Activated T-helper 9 cell treated with anti-CD3 and anti-CD28 coated beads, Interleukin-2, amount 50 U/mL, for 16 hours (primary cell): Measurements from ENCODE around the gene HTR3A.
"Not testable (repeated sequence)": the region's sequence is repeated elsewhere in the genome, so short reads cannot be mapped to it uniquely, and the experiment has no call there.

Experiments used
- DNase-seq: peaks from one replicate; pipeline ENCODE4 v3.0.0-alpha.2; 2020; ENCODE audit warnings: low read depth

HTR3A gene

DNA sequence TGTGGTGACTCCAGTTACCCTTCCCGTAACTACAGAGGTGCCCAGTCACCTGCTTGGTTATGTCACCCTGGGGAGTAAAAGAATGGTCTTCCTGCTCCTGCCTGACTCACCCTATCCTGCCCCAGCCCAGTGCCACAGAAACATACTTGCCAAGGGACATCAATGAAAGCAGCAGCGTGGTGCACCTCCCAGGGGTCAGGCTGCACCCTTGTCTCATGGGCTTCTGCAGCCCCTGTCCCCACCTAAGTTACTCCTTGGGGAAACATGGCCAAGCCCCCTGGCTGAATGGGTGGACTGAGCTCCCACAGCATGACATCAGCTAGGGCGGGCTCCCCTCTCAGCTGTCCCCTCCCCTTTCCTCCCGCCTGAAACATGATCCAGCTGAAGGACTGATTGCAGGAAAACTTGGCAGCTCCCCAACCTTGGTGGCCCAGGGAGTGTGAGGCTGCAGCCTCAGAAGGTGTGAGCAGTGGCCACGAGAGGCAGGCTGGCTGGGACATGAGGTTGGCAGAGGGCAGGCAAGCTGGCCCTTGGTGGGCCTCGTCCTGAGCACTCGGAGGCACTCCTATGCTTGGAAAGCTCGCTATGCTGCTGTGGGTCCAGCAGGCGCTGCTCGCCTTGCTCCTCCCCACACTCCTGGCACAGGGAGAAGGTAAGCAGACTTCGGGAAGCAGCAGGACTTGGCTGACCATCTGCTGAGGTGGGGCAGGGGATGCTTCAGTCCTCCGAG, at the start of gene HTR3A:
HTR3A (plus strand) TSS at position 368 of the 730 bp plus-strand sequence; CDS start at position 586, 218 bp downstream.
- DNase-seq = no peak

DNA sequence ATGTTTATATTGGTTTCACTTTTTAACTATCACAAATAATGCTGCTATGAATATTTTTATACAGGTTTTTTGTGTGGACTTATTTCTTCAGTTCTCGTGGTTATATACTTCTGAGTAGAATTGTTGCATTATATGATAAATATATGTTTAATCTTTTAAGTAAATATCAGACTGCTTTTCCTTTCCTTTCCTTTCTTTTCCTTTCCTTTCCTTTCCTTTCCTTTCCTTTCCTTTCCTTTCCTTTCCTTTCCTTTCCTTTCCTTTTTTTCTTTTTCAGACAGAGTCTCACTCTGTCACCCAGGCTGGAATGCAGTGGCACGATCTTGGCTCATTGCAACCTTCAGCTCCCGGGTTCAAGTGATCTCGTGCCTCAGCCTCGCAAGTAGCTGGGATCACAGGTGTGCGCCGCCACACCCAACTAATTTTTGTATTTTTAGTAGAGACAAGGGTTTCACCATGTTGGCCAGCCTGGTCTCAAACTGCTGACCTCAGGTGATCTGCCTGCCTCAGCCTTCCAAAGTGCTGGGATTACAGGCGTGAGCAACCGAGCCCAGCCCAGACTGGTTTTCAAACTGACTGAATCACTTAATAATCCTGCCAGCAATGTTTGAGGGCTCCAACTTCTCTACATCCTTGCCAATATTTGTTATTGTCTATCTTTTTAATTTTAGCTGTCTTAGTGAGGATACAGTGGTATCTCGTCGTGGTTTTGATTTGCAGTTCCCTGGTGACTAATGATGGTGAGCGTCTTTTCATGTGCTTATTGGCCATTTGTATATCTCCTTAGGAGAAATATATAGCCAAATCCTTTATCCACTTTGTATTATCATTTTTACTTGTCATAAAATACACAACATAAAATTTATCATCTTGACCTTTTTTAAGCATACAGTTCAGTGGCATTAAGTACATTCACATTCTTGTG, 48.4 kb upstream of the HTR3A start:
- no peak for DNase-seq

DNA sequence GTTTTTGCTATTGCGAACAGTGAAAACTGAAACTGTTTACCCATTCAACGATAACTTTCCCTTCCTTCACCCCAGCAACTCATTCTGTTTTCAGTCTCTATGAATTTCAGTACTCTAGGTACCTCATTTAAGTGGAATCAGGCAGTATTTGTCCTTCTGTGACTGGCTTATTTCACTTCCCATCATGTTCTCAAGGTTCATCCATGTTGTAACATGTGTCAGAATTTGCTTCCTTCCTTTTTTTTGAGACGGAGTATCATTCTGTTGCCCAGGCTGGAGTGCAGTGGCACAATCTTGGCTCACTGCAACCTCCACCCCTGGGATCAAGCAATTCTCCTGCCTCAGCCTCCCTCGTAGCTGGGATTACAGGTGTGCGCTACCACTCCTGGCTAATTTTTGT, 46.6 kb upstream of the HTR3A start:
- no peak for DNase-seq

DNA sequence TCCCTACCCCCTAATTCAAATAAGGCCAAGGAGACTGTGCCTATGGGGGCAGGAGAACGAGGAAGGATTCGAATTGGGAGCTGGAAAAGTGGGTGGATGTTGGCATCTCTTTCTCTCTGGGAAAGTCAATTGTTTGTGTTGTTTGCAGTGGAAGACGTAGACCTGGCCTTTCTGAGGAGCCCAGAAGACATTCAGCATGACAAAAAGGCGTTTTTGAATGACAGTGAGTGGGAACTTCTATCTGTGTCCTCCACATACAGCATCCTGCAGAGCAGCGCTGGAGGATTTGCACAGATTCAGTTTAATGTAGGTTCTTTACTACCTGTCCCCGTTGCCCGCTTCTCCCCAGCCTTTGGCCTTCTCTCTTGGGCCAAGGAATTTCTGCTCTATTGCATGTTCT, 42.1 kb upstream of the HTR3A start:
- no peak for DNase-seq

DNA sequence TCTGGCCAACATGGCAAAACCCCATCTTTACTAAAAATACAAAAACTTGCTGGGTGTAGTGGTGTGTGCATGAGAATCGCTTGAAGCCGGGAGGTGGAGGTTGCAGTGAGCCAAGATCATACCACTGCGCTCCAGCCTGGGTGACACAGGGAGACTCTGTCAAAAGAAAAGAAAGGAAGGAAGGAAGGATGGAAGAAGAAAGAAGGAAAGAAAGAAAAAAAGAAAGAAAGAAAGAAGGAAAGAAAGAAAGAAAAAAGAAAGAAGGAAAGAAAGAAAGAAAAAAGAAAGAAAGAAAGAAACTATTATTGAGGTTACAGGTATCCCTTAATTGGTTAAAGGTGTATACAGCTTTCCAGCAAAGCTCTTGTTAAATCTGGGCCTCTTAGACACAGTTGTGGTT, 40.7 kb upstream of the HTR3A start:
- not testable (repeated sequence) for DNase-seq

DNA sequence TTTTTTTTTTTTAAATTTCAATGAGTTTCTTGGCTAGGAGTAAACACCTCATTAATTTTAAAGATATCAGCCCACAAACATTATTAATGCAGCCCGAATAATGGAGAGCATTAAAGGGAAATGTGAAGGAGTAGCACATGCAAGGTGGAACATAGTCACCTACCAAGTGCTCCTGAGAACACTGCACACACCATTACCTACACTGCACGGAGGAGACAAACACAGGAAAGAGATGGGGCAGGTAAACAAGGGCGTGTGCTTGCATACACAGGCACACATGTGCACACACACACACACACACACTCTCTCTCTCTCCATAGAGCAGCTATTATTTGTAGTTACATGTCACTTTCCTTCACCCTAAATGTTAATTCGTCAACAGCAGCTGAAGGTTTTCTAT, 40.1 kb upstream of the HTR3A start:
- DNase-seq = no peak

DNA sequence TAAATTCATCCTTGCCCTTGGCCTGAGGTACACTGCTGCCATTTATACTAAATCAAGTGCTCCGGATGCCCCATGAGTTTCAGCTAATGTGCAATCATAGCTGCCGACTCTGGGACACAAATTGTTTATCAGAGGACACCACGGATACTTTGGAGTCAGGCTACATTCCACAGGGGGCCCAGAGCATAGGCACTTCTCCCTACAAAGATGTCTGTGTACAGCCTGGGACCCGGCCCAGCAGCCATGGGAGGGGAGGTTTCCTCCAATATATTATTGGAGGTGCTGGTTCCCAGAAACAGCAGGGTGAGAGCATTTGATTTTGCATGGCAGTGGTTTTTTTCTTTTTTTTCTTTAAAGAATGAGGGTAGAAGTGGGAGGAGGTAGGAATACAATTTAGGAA, 39.0 kb upstream of the HTR3A start:
- DNase-seq = no peak

DNA sequence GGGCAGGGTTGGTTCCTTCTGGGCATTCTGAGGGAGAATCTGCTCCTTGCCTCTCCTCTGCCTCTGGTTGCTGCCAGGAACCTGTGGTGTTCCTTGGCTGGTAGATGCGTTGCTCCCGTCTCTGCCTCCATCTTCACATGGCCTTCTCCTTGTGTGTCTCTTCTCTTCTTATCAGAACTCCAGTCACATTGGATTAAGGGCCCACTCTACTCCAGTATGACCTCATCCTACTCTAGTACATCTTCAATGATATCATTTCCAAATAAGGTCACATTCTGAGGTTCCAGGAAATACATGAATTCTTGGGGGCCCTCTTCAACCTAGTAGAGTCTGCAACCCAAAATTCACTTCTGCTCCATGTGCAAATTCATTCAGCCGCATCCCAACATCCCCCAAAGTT, 37.0 kb upstream of the HTR3A start:
- DNase-seq = no peak

DNA sequence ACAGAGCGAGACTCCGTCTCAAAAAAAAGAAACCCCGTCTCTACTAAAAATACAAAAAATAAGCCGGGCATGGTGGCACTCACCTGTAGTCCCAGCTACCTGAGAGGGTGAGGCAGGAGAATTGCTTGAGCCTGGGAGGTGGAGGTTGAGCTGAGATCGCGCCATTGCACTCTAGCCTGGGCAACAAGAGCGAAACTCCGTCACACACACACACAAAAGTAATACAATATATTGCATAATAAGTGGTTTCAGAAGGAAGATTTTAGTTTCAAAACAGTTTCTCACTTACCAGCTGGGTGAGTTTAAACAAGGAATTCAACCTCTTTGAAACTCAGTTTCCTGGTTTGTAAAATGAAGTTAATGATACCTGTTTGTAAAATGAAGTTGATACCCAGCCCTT, 32.7 kb upstream of the HTR3A start:
- no peak for DNase-seq

DNA sequence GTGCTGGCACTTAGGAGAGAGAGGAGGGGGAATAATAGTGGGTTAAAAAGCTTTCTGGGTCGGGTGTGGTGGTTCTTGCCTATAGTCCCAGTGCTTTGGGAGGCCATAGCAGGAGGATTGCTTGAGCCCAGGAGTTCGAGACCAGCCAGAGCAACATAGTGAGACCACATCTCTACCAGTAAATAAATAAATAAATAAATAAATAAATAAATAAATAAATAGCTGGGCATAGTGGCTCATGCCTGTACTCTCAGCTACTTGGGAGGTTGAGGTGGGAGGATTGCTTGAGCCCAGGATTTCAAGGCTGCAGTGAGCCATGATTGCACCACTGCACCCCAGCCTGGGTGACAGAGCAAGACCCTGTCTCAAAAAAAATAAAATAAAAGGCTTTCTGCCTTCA, 28.7 kb upstream of the HTR3A start:
- not testable (repeated sequence) for DNase-seq

DNA sequence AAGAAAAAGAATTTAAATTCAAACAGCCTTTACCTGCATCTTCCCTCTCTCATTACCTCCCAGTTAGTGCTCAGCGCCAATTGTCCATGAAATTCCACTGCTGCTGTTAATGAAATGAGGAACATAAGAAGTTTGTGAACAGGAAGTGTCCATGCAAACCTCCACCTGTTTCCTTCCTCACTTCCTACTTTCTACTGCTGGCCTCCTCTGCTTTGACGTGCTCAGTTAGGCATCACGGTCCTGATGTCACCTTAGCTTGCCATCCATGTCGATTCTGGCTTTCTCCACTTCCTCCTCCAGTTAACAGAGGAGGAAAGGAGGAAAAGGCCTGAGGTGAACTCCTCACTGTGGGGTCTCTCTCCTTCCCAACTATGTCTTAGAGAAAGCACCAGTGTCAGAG, 26.9 kb upstream of the HTR3A start:
- DNase-seq = no peak

DNA sequence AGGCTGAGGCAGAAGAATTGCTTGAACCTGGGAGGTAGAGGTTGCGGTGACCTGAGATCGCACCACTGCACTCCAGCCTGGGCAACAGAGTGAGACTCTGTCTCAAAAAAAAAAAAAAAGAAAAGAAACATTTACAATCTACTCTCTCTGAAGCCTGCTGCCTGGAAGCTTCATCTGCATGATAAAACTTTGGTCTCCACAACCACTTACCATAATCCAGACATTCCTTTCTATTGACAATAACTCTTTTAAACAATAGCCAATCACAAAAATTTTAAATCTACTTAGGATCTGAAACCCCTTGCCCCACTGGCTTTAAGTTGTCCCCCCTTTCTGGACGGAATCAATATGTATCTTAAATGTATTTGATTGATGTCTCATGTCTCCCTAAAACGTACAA, 25.0 kb upstream of the HTR3A start:
- no peak for DNase-seq

DNA sequence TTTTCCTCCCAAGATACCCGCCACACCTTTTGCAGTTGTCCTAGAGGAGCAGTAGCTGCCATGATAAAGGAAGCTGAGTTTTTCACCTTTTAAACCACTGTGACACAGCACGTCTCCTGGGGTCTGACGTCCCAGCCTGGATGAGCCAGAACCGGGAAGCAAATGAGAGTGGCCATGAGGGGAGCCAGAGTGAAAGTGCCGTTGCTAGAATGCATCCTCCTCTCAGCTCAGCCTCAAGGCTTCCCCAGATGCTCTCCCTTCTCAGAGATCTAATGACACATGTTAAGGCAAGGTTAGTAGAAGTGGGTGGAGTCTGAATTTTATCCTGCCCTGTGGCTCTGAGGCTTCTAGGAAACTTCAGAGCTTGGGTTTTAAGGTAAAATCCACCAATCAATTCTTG, 23.4 kb upstream of the HTR3A start:
- no peak for DNase-seq

DNA sequence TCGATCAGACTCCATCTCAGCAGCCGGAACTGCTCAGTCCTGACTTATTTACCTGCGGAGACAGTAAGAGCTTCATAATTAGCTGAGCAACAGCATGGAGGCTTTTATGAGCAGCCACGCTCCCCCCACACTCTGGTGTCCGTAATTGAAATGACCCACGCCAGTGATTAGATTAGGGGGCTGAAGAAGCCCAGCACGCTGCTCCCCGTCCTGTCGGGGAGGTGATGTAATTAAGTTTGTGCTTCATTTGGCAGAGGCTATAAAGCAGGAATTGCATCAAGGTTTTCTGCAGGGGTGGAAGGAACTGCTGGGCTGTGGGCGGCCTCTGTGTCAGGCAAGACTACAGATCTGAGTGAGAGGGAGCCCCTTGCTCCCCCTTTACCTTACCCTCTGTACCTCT, 22.8 kb upstream of the HTR3A start:
- no peak for DNase-seq

DNA sequence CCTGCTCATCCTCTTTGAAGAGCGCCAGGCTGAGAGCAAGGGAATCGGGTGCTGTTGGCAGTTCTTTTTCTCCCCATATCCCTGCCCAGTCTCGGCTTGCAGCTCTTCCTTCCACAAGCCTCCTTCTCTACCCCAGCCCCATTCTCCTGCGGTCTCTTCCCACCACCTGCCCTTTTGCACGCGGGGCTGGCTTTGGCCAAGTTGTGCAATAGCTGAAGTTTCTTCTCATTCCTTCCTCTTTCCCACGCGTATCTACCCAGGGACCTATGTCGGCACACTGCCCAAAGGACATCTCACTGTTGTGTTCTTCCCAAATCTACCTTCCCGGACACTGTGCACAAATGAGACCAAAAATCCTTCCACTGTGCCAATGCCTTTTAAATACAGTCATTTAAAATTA, 22.3 kb upstream of the HTR3A start:
- DNase-seq = no peak

DNA sequence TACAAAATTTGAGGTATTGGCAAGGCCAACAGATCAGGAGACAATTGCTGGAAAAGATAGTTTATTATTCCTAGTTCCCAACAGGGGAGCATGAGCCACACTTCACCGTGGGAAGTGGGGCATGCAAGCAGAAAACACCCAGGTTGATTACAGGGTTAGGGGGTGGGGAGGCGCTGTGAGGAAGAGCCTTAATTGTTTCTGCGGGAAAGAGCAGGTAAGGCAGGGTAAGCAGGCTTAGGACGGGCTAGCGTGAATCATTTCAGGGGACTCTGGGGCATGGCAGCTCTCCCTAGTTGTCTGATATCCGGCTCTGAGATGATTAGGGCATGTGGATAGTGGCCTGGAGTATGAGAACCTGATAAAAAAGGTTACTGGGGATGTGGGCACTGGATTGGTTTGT, 20.7 kb upstream of the HTR3A start:
- no peak for DNase-seq

DNA sequence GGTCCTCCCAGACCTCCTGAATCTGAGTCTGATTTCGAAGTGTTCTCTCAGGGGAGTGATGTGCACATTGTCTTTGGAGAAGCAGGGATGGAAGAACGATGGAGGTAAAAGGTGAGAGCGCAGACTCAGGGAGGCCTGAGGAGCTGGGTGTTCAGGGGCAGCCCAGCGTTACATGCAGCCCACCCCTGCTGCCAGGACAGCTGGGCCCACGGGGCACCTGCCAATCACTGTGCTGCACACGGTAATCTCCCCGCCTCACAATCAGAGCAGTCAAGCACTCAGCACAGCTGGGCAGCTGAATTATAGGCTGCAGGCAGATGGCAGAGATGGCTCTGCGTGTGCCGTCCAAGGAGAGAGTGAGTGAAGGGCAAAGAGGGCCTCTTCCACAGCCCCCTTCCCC, 17.9 kb upstream of the HTR3A start:
- DNase-seq = no peak

DNA sequence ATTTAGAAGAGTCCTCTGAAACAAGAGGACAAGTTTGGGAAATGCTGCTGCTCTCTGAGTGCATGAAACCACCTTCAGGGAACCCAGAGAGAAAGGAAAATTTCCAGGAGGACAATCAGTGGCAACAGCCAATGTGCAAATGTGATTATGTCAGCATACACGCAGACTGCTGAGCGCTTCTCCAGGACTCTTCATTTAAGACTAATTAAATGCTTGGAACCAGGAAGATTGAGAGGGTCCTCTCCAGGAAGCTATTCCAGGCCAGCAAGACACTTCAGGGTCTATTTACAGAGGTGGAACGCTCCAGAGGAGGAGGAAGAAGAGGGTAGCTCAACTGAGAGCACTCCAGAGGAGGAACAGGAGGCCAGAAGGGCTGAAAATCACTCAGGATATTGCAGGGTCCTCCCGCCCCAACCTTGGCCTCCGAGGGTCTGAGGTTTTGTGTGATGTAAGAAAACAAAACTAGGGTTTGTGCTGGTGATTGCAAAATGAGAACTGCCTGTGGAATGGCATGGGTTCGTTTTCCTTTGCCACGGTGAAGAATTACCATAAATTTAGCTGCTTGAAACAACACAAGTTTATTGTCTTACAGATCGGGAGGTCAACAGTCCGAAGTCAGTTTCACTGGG, 14.1 kb upstream of the HTR3A start:
- DNase-seq = no peak

DNA sequence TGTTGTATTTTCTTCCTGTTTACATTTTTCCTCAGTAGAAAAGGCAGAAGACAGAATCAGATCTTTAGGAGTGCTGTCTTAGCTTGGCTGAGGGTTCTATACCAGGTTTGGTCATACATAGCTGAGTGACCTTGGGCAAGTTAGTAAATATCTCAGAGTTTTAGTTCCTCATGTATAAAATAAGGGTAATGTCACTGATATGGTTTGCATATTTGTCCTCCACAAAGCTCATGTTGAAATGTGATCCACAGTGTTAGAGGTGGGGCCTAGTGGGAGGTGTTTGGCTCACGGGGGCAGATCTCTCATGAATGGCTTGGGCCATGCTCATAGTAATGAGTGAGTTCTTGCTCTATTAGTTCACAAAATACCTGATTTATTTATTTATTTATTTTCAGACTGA, 7.5 kb upstream of the HTR3A start:
- no peak for DNase-seq

DNA sequence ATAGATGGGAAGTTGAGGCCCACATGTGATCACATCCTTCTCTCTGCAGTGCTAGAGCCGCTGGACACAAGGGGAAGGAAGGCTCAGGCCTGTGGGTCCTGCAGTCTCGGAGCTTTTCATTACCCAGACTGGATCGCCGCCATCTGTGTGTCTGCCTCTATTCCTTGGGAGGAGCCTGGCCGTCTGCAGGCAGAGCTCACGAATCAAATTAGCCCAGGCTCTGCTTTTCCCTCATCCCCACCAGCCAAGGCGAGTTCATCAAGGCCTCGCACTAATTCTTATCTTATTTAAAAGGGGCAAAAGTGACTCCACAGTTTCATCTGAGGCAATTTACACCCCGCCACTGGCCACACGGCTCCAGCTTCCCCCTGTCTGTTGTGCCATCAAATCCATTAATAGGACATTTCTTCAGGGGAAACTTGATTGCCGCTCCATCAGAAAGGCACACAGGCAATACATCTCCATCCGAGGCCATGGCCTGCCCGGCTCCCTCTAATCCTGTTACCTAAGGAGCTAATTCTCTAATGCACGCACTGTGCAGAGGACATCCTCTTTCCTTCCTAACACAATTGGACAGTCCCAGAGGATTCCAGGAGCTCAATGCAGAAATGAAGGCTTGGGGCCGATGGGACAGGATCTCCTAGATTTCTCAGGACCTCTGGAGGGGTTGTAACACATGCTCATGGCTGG, 3.3 kb upstream of the HTR3A start:
- DNase-seq = no peak

DNA sequence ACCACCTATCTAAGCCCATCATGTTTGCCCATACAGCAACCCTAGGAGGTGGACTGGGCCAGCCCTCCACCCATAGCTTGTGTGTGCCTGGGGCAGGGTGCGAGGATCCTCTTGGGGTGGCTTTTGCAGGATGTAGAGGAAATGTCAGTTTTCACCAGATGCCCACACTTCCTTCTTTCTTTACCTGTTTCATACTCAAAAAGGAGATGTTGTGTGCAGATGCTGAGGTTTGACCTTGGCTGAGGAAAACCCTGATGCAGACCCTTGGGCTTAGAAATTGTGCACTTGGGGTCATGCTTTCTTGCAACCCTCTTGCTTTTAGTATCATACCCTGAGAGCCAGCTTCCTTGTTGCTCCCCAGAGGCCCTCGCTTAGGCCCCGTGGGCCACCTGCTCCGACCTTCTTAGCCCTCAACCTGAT, 2.2 kb downstream of the HTR3A start:
- DNase-seq = no peak

DNA sequence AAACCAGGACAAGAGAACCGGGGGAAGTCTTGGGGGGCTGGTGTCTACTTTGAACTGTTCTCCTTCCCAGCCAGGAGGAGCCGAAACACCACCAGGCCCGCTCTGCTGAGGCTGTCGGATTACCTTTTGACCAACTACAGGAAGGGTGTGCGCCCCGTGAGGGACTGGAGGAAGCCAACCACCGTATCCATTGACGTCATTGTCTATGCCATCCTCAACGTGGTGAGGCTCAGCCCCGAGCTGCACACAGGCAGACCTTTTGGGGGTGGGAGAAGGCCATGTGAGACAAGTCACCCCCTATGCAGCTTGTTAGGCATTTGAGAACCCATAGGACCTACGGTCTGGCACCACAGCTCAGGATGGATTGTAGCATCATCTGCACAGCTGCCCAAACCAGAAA, 2.8 kb downstream of the HTR3A start:
- DNase-seq = no peak
